ENCODE results near the gene CLEC4A. TPM values are rescaled to one million over a fixed set of nuclear protein-coding genes. Genes with fewer than 3 reads are reported as not detected.

Gene CLEC4A
- total RNA-seq = 0.53 TPM in 1 of 2 replicates, not detected in the other

- Histone ChIP-seq H3K4me3 (ENCODE audit: low read depth, low read length) (no peak within 1 kb of the TSS), H3K27me3 (ENCODE audit: control insufficient read depth, insufficient read depth, low read length) (no peaks in the 10 kb centered on the region), H3K36me3 (ENCODE audit: control insufficient read depth, insufficient read depth, low read length) (no peaks in the 10 kb centered on the region)
- FAIRE-seq = no peak
- TF ChIP-seq CTCF (IDR thresholded peaks at IDR 0.05; ENCODE audit: insufficient read depth, low read length, severe bottlenecking) = no peak
- DNase-seq (ENCODE audit: low read depth) = no peak
These were observed at the start of gene CLEC4A for GRCh38 chr12:8123124-8123912. CLEC4A (plus strand) TSS chr12:8123617; CDS start chr12:8123879, 262 bp downstream.

- no peaks in the 10 kb centered on the region for H3K27me3 ChIP-seq (ENCODE audit: control insufficient read depth, insufficient read depth, low read length)
- H3K36me3 ChIP-seq (ENCODE audit: control insufficient read depth, insufficient read depth, low read length) = no peaks in the 10 kb centered on the region
- DNase-seq (ENCODE audit: low read depth) = no peak
- TF ChIP-seq CTCF (IDR thresholded peaks at IDR 0.05; ENCODE audit: insufficient read depth, low read length, severe bottlenecking) = no peak
- H3K4me3 ChIP-seq (ENCODE audit: low read depth, low read length) = no peak overlapping the region
- no peak for FAIRE-seq
These were observed 47.5 kb upstream of the CLEC4A start for GRCh38 chr12:8075935-8076334.

GRCh38 chr12:8076366-8076765 lies 47.1 kb upstream of the CLEC4A start:
- DNase-seq (ENCODE audit: low read depth) (no peak), FAIRE-seq (no peak)
- no peaks in the 10 kb centered on the region for H3K27me3 ChIP-seq (ENCODE audit: control insufficient read depth, insufficient read depth, low read length)
- no peaks in the 10 kb centered on the region for H3K36me3 ChIP-seq (ENCODE audit: control insufficient read depth, insufficient read depth, low read length)
- no peak for TF ChIP-seq CTCF (IDR thresholded peaks at IDR 0.05; ENCODE audit: insufficient read depth, low read length, severe bottlenecking)
- H3K4me3 ChIP-seq (ENCODE audit: low read depth, low read length) = no peak overlapping the region

GRCh38 chr12:8077207-8077606 lies 46.2 kb upstream of the CLEC4A start:
- DNase-seq (ENCODE audit: low read depth) = peak; percentile 86
- no peaks in the 10 kb centered on the region for H3K36me3 ChIP-seq (ENCODE audit: control insufficient read depth, insufficient read depth, low read length)
- no peak for FAIRE-seq
- no peaks in the 10 kb centered on the region for H3K27me3 ChIP-seq (ENCODE audit: control insufficient read depth, insufficient read depth, low read length)
- no peak for TF ChIP-seq CTCF (IDR thresholded peaks at IDR 0.05; ENCODE audit: insufficient read depth, low read length, severe bottlenecking)
- H3K4me3 ChIP-seq (ENCODE audit: low read depth, low read length) = no peak overlapping the region

GRCh38 chr12:8078398-8078797 lies 45.0 kb upstream of the CLEC4A start:
- peak; percentile 28 for DNase-seq (ENCODE audit: low read depth)
- no peak for FAIRE-seq
- Histone ChIP-seq H3K36me3 (ENCODE audit: control insufficient read depth, insufficient read depth, low read length) (no peaks in the 10 kb centered on the region), H3K4me3 (ENCODE audit: low read depth, low read length) (no peak overlapping the region), H3K27me3 (ENCODE audit: control insufficient read depth, insufficient read depth, low read length) (no peaks in the 10 kb centered on the region)
- no peak for TF ChIP-seq CTCF (IDR thresholded peaks at IDR 0.05; ENCODE audit: insufficient read depth, low read length, severe bottlenecking)

GRCh38 chr12:8078916-8079315 lies 44.5 kb upstream of the CLEC4A start:
- Histone ChIP-seq H3K36me3 (ENCODE audit: control insufficient read depth, insufficient read depth, low read length) (no peaks in the 10 kb centered on the region), H3K27me3 (ENCODE audit: control insufficient read depth, insufficient read depth, low read length) (no peaks in the 10 kb centered on the region), H3K4me3 (ENCODE audit: low read depth, low read length) (no peak overlapping the region)
- no peak for FAIRE-seq
- TF ChIP-seq CTCF (IDR thresholded peaks at IDR 0.05; ENCODE audit: insufficient read depth, low read length, severe bottlenecking) = no peak
- DNase-seq (ENCODE audit: low read depth) = no peak
